ENCODE measurements around the gene DACT1. TPM values are rescaled to one million over a fixed set of nuclear protein-coding genes. Genes with fewer than 3 reads are reported as not detected.
A peak's percentile ranks its signal among the peaks of the same experiment; 100 is the strongest.

DACT1 gene
- total RNA-seq, 4 donors from 2014 or later: 2.7 to 9.7 (median 4.3) TPM

DNA sequence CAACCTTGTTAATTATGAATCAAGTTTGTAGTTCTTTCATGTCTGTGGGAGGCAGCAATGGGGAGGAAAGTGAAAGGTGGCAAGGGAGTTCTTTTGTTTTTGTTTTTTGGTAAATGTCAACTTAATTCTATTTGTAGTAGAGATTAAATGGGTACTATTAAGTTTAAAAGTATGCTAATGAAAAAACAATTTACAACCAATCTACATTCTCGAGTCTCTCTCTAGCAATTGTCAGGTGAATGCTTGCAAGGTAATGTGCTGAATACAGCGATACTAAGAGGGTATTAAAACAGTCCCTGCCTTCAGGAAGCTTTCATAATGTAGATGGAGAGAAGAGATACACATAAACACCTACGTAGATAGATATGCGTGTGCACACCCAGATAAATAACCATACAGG is 1.6 kb upstream of the DACT1 start:
- ATAC-seq (ENCODE audit: low FRiP score): no peak
- DNase-seq (ENCODE audit: low spot score): no peak
- TF ChIP-seq, protein P1, sequence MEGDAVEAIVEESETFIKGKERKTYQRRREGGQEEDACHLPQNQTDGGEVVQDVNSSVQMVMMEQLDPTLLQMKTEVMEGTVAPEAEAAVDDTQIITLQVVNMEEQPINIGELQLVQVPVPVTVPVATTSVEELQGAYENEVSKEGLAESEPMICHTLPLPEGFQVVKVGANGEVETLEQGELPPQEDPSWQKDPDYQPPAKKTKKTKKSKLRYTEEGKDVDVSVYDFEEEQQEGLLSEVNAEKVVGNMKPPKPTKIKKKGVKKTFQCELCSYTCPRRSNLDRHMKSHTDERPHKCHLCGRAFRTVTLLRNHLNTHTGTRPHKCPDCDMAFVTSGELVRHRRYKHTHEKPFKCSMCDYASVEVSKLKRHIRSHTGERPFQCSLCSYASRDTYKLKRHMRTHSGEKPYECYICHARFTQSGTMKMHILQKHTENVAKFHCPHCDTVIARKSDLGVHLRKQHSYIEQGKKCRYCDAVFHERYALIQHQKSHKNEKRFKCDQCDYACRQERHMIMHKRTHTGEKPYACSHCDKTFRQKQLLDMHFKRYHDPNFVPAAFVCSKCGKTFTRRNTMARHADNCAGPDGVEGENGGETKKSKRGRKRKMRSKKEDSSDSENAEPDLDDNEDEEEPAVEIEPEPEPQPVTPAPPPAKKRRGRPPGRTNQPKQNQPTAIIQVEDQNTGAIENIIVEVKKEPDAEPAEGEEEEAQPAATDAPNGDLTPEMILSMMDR (IDR thresholded peaks at IDR 0.05): no peak

DNA sequence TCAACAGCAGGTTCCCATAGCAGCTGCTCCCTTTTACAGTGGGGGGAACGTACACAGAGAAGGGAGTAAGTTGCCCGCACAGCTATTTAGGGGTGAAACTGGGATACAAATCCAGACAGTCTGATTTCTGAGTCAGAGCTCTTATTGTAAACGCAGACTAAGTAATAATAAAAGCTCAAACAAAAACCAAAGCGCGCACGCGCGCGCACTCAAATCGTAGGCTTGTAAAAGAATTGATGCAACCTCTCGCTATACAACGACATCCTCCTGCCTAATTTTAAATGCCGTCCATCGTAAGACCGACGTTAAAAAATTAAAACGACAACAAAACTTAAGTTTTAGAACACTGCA is 747 bp upstream of the DACT1 start:
- ATAC-seq (ENCODE audit: low FRiP score) (peak; percentile 34), DNase-seq (ENCODE audit: low spot score) (no peak)
- TF ChIP-seq, protein P1 (IDR thresholded peaks at IDR 0.05): no peak

DNA sequence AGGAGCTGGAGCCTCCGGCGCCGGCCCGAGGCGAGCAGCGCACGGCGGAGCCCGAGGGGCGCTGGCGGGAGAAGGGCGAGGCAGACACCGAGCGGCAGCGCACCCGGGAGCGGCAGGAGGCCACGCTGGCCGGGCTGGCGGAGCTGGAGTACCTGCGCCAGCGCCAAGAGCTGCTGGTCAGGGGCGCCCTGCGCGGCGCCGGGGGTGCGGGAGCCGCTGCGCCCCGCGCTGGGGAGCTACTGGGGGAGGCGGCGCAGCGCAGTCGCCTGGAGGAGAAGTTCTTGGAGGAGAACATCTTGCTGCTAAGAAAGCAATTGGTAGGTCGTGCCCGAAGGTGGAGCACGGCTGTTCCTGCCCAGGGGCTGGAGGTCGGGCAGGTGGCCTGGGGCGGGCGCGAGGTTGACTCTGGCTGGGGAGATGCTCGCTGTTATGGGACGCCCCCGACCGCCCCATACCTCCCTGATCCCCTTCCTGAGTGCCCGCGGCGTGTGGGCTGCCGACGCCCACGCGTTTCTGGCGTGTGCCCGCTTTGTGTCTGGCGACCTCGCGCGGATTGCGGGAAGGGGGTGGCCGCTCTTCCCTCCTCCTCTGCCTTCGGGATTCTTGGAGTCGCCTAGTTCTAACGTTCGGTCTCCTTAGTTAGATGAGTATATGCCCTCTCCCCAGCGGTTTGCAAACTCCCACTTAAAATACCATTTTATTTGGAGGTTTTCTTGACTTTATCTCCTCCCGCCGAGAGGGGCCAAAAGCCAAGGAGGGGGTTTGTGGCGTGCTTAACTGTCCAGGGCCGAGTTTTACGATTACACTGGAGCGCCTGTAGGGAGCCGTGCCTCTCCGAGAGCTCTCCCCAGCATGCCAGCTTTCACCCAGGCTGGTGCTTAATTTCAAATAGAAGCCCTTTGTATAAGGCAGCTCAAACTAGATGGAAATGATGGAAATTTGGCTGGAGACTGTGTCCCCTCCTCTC is 752 bp downstream of the DACT1 start:
- TF ChIP-seq, protein P1 (IDR thresholded peaks at IDR 0.05): no peak
- ATAC-seq (ENCODE audit: low FRiP score) (peak; percentile 39), DNase-seq (ENCODE audit: low spot score) (no peak)

DNA sequence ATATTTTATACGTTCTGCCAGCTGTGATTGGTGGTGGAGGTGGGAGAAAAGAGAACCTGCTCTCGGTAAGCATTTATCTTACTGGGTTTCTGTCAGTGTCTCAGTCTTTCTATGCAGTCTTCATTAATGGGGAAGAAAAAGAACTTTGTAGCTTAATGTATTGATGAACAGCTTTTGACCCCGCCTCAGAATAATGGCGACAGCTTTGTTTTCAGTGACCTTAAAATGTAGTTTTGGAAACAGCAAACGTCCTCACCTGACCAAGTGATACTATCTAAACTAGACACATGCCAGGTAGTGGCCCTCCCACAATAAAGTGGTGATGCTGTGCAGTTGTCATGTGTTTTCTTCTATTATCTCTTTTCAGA is 1.4 kb downstream of the DACT1 start:
- TF ChIP-seq, protein P1 (IDR thresholded peaks at IDR 0.05): no peak
- DNase-seq (ENCODE audit: low spot score): no peak

DNA sequence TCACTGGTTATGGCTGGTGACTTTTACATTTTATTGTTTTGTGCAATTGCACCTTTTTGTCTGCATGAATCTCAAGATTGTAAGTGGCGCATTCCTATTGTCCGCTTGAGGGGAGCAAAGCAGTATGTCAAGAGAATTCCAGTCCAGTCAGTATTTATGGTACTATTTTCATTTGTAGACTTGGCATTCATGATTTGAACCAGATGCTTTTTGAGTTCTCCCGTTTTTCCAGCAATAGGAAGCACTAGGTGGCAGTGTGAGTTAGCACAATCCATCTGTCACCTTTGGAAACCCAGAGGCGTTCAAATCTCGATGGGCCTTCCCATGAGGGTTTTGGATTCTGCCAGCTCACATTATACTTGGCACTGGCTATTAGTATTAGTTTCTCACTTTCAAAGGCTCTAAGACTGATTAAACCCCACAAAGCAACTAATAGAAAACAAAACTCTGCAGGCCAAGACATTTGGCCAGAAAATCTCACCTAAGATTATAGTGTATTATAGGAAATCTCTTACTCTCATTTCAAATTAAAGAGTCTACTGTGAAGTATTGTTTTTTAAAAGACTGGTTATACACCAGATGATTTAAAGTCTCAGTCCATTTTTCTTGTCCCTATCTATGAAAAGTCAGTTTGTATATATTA is 2.2 kb downstream of the DACT1 start:
- ATAC-seq (ENCODE audit: low FRiP score) (peak; percentile 60), DNase-seq (ENCODE audit: low spot score) (no peak)
- TF ChIP-seq, protein P1 (IDR thresholded peaks at IDR 0.05): no peak

More for the DNA sequence above, 1.4 kb downstream of the DACT1 start:
- no peak for ATAC-seq (ENCODE audit: low FRiP score)

DNA sequence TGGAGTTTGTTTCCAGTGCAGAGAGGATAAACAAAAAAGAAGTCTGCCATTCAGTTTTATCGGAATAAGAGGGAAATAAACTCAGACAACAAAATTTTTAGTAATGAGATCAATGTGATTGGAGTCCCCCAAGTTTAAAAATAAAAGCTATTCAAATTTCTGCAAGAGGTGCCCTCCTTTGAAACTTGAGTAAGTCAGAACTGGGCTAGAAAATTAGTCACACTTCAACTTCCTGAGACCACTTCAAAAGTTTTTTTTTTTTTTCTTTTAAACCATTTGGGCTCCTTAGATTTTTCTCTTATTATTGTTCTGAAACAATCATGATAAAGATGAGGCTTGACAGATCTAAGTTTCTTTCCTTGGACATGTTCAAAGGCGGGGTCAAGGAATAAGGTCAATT is 3.2 kb downstream of the DACT1 start:
- TF ChIP-seq, protein P1 (IDR thresholded peaks at IDR 0.05): no peak
- ATAC-seq (ENCODE audit: low FRiP score) (no peak), DNase-seq (ENCODE audit: low spot score) (no peak)
